ENCODE results near the gene NCOA4.

GRCh38 chr10:46000538-46000937 lies 29.9 kb downstream of the NCOA4 start:
- TF ChIP-seq CTCF (IDR thresholded peaks at IDR 0.05) (no peak), POLR2A (IDR thresholded peaks at IDR 0.05) (no peak)
